Activated CD4-positive, CD25-positive, alpha-beta regulatory T cell treated with anti-CD3 and anti-CD28 coated beads, Interleukin-2, amount 50 U/mL, for 24 hours (primary cell): ENCODE measurements around the gene CEP152.
"Not testable (repeated sequence)": the region's sequence is repeated elsewhere in the genome, so short reads cannot be mapped to it uniquely, and the experiment has no call there.

Source experiments
- ATAC-seq, 2 donors: fragments of 150-1000 bp; cut with Tn5 transposase; one replicate each; pipeline ENCODE4 v1.10.0; 2021; ENCODE audit warnings: mild to moderate bottlenecking in 1 of 2, moderate library complexity in 1 of 2

The CEP152 gene

GRCh38 chr15:48803877-48804276, 7.0 kb downstream of the CEP152 start:
- ATAC-seq, result no peak

GRCh38 chr15:48802867-48803266, 8.0 kb downstream of the CEP152 start:
- peak; percentile 38 to 56 for ATAC-seq

GRCh38 chr15:48802257-48802656, 8.6 kb downstream of the CEP152 start:
- peak; percentile 76 to 77 for ATAC-seq

- ATAC-seq, result no peak
Observed at GRCh38 chr15:48800811-48801455, 9.9 kb downstream of the CEP152 start.

- no peak for ATAC-seq
Observed at GRCh38 chr15:48800245-48800644, 10.6 kb downstream of the CEP152 start.

GRCh38 chr15:48798319-48798718, 12.6 kb downstream of the CEP152 start:
- no peak for ATAC-seq

GRCh38 chr15:48796930-48797329, 13.9 kb downstream of the CEP152 start:
- peak; percentile 71 to 76 for ATAC-seq

GRCh38 chr15:48796521-48796920, 14.3 kb downstream of the CEP152 start:
- no peak for ATAC-seq

- ATAC-seq, result no peak
Observed at GRCh38 chr15:48795901-48796300, 15.0 kb downstream of the CEP152 start.

- peak; percentile 41 to 53 for ATAC-seq
Observed at GRCh38 chr15:48794697-48795134, 16.2 kb downstream of the CEP152 start.

GRCh38 chr15:48792408-48792807, 18.5 kb downstream of the CEP152 start:
- ATAC-seq, result no peak

GRCh38 chr15:48790466-48791115, 20.3 kb downstream of the CEP152 start:
- not testable (repeated sequence) for ATAC-seq

- ATAC-seq, result no peak
Observed at GRCh38 chr15:48785712-48786111, 25.2 kb downstream of the CEP152 start.

- no peak for ATAC-seq
Observed at GRCh38 chr15:48785195-48785594, 25.7 kb downstream of the CEP152 start.

GRCh38 chr15:48784756-48785155, 26.1 kb downstream of the CEP152 start:
- no peak for ATAC-seq

GRCh38 chr15:48782911-48783310, 28.0 kb downstream of the CEP152 start:
- no peak for ATAC-seq

GRCh38 chr15:48781481-48782081, 29.3 kb downstream of the CEP152 start:
- ATAC-seq, result no peak

- ATAC-seq, result no peak
Observed at GRCh38 chr15:48781017-48781416, 29.9 kb downstream of the CEP152 start.

- ATAC-seq, result no peak
Observed at GRCh38 chr15:48778331-48778730, 32.5 kb downstream of the CEP152 start.

GRCh38 chr15:48777645-48778330, 33.1 kb downstream of the CEP152 start:
- ATAC-seq, result no peak

- ATAC-seq, result no peak
Observed at GRCh38 chr15:48775546-48775945, 35.3 kb downstream of the CEP152 start.

GRCh38 chr15:48774484-48774883, 36.4 kb downstream of the CEP152 start:
- ATAC-seq, result no peak

GRCh38 chr15:48766196-48766595, 44.7 kb downstream of the CEP152 start:
- ATAC-seq, result no peak

GRCh38 chr15:48765022-48765421, 45.8 kb downstream of the CEP152 start:
- no peak for ATAC-seq
